ENCODE data around the gene WFDC10B.
A peak's percentile ranks its signal among the peaks of the same experiment; 100 is the strongest.
"Not testable (repeated sequence)": the region's sequence is repeated elsewhere in the genome, so short reads cannot be mapped to it uniquely, and the experiment has no call there.

The WFDC10B gene

GRCh38 chr20:45701104-45701503, 3.7 kb downstream of the WFDC10B start:
- ChIA-PET CTCF (no interaction called here), POLR2A (no interaction called here)
- DNase-seq (ENCODE audit: extremely low spot score) = peak; percentile 22
- TF ChIP-seq CTCF (IDR thresholded peaks at IDR 0.05; ENCODE audit: control extremely low read depth, extremely low read depth, low read depth, missing control alignments) = no peak

DNA sequence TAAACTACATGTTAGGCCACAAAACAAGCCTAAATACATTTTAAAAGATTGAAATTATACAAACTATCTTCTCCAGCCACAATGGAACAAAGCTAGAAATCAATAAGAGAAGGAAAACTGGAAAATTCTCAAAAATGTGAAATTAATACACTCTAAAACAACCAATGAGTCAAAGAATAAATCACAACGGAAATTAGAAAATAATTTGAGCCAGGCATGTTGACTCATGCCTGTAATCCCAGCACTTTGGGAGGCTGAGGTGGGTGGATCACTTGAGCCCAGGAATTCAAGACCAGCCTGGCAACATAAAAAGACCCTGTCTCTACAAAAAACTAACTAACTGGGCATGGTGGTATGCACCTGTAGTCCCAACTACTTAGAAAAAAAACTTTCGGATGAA, 9.3 kb downstream of the WFDC10B start:
- DNase-seq (ENCODE audit: extremely low spot score) = no peak
- ChIA-PET CTCF (no interaction called here), POLR2A (no interaction called here)
- TF ChIP-seq CTCF (IDR thresholded peaks at IDR 0.05; ENCODE audit: control extremely low read depth, extremely low read depth, low read depth, missing control alignments) = no peak

GRCh38 chr20:45693346-45693745, 11.5 kb downstream of the WFDC10B start:
- POLR2A ChIA-PET = not testable (repeated sequence)

DNA sequence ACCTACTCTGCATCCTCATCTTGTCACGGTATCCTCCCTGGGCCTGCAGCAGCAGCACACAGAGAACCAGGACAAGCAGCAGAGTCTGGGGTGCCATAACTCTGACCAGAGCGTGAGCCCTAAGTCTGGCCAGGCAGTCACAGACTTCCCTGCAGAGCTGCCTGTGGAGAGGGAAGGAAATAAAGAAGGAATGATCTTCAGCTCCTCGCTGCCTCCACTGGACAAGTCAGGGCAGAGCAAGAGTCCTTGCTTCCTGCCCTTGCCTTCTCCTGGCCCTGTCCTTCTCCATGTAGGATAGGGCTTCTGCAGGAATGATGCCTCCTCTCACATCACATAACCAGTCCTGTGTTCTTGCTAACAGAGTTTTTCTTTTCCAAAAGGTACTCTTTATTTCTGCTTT, 18.9 kb downstream of the WFDC10B start:
- ChIA-PET POLR2A (no interaction called here), CTCF (no interaction called here)
- no peak for DNase-seq (ENCODE audit: extremely low spot score)
- TF ChIP-seq CTCF (IDR thresholded peaks at IDR 0.05; ENCODE audit: control extremely low read depth, extremely low read depth, low read depth, missing control alignments) = no peak

More at GRCh38 chr20:45693346-45693745, 11.5 kb downstream of the WFDC10B start:
- CTCF ChIA-PET; DNase-seq (ENCODE audit: extremely low spot score): not testable (repeated sequence)

DNA sequence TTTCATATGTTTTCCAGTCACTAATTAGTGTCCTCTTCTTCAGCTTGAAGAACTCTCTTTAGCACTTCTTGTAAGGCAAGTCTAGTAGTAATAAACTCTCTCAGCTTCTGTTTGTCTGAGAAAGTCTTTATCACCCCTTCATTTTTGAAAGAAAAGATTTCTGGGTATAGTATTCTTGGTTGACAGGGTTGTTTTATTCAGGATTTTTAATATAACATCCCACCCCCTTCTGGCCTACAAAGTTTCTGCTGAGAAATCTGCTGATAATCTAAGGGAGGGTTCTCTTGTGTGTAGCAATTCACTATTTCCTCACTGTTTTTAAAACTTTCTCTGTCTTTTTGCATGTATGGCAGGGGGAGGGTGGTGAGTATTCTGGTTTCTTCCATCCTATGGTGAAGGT, 25.2 kb downstream of the WFDC10B start:
- DNase-seq (ENCODE audit: extremely low spot score) = no peak
- ChIA-PET POLR2A (no interaction called here), CTCF (no interaction called here)
- no peak for TF ChIP-seq CTCF (IDR thresholded peaks at IDR 0.05; ENCODE audit: control extremely low read depth, extremely low read depth, low read depth, missing control alignments)

GRCh38 chr20:45672765-45673164, 32.1 kb downstream of the WFDC10B start:
- CTCF ChIA-PET = no interaction called here
- no peak for TF ChIP-seq CTCF (IDR thresholded peaks at IDR 0.05; ENCODE audit: control extremely low read depth, extremely low read depth, low read depth, missing control alignments)
- POLR2A ChIA-PET = no interaction called here
- no peak for DNase-seq (ENCODE audit: extremely low spot score)

DNA sequence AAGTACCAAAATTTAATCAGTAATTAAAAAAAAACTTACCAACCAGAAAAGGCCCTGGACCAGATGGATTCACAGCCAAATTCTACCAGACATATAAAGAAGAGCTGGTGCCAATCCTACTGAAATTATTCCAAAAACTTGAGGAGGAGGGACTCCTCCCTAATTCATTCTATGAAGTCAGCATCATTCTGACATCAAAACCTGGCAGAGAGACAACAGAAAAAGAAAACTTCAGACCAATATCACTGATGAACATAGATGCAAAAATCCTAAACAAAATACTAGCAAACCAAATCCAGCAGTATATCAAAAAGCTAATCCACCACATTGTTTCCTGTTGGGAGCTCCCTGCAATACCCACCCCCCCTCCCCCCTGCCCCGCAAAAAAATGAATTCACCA, 34.7 kb downstream of the WFDC10B start, which contains the start of gene WFDC11:
WFDC11 (minus strand) TSS at position 101 of the 400 bp plus-strand sequence. CDS start 19,639 bp downstream, outside the sequence.
- ChIA-PET POLR2A (no interaction called here), CTCF (no interaction called here)
- no peak for TF ChIP-seq CTCF (IDR thresholded peaks at IDR 0.05; ENCODE audit: control extremely low read depth, extremely low read depth, low read depth, missing control alignments)
- no peak for DNase-seq (ENCODE audit: extremely low spot score)

DNA sequence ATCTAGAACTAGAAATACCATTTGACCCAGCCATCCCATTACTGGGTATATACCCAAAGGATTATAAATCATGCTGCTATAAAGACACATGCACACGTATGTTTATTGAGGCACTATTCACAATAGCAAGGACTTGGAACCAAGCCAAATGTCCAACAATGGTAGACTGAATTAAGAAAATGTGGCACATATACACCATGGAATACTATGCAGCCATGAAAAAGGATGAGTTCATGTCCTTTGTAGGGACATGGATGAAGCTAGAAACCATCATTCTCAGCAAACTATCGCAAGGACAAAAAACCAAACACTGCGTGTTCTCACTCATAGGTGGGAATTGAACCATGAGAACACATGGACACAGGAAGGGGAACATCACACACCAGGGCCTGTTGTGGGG, 47.8 kb downstream of the WFDC10B start:
- POLR2A ChIA-PET; DNase-seq (ENCODE audit: extremely low spot score): not testable (repeated sequence)
- CTCF ChIA-PET = interaction anchor here (1.0 kb wide), 1 partner anchor 114 kb away, joined by 3 read pairs; no protein-coding TSS in a partner anchor

- DNase-seq (ENCODE audit: extremely low spot score); POLR2A ChIA-PET: not testable (repeated sequence)
- CTCF ChIA-PET = interaction anchor here (1.4 kb wide), 1 partner anchor 22 kb away, joined by 4 read pairs; the partner anchor contains the start of gene WFDC10A
These were observed 53.1 kb downstream of the WFDC10B start for GRCh38 chr20:45651726-45652125.

All from GM10248 (cell line).